ENCODE measurements around the gene DNLZ. TPM values are rescaled to one million over a fixed set of nuclear protein-coding genes. Genes with fewer than 3 reads are reported as not detected.

The DNLZ gene
- total and polyA plus RNA-seq, 12 donors, result 3.1 to 28.9 (median 17.5) TPM

DNA sequence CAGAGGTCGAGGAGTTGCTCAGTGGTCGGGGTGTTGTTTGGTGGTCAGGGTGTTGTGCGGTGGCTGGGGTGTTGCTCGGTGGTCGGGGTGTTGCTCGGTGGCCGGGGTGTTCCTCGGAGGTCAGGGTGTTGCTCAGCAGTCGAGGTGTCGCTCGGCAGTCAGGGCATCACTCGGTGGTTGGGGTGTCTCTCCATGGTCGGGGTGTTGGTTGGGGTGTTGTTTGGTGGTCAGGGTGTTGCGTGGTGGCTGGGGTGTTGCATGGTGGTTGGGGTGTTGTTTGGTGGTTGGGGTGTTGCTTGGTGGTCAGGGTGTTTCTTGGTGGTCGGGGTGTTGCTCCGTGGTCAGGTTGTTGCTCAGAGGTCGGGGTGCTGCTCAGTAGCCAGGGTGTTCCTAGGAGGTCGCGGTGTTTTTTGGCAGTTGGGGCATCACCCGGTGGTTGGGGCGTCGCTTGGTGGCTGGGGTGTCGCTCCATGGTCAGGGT is 47.2 kb downstream of the DNLZ start:
- TF ChIP-seq, protein P1, sequence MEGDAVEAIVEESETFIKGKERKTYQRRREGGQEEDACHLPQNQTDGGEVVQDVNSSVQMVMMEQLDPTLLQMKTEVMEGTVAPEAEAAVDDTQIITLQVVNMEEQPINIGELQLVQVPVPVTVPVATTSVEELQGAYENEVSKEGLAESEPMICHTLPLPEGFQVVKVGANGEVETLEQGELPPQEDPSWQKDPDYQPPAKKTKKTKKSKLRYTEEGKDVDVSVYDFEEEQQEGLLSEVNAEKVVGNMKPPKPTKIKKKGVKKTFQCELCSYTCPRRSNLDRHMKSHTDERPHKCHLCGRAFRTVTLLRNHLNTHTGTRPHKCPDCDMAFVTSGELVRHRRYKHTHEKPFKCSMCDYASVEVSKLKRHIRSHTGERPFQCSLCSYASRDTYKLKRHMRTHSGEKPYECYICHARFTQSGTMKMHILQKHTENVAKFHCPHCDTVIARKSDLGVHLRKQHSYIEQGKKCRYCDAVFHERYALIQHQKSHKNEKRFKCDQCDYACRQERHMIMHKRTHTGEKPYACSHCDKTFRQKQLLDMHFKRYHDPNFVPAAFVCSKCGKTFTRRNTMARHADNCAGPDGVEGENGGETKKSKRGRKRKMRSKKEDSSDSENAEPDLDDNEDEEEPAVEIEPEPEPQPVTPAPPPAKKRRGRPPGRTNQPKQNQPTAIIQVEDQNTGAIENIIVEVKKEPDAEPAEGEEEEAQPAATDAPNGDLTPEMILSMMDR (IDR thresholded peaks at IDR 0.05), result no peak
- intact Hi-C loops (cut with DNase I), result no loop called here
- Histone ChIP-seq H3K4me3 (no peak overlapping the region), H3K27ac (peak overlapping the region in 2 of 5 donors; percentile 64 to 87), H3K9me3 (replicated peaks in 1 of 3) (no peaks in the 10 kb centered on the region), H3K36me3 (replicated peaks in 1 of 2) (no peaks in the 10 kb centered on the region), H3K4me1 (replicated peaks in 1 of 2) (peaks cover 11 to 13% of the 10 kb centered on the region in 2 donors), H3K27me3 (no peaks in the 10 kb centered on the region)
- 94 to 96% (median 95%) methylated on average over 20 to 23 of the region's 23 CpGs for WGBS, 4 donors
- peak in 1 of 7 donors; percentile 22 for DNase-seq

DNA sequence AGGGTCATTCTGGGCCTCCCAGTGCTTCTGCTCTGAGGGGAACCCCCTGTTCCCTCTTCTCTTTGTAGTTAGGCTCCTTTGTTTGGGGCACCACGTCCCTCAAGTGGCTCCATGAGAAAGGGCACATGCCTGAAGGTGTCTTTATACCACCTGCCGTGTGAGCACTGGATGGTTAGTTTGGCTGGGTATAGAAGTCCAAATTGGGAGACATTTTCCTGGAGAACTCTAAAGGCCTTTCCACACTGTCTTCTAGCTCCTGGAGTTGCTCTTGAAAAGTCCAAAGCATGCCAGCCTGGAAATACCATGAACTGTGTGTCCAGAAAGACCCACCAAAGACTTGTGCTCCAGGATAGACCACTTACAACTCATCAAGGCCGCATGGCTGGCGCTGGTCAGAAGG is 48.6 kb downstream of the DNLZ start:
- TF ChIP-seq POLR2A (IDR thresholded peaks at IDR 0.05), result no peak
- TF ChIP-seq, protein P1 (IDR thresholded peaks at IDR 0.05), result no peak
- no peak for DNase-seq
- whole genome bisulfite sequencing, 4 donors, result 79 to 92% (median 88%) methylated on average over 3 to 4 of the region's 4 CpGs
- no peak overlapping the region for H3K4me3 ChIP-seq
- intact Hi-C loops (cut with DNase I), result no loop called here
- H3K36me3 ChIP-seq (replicated peaks in 1 of 2), result no peaks in the 10 kb centered on the region
- H3K9me3 ChIP-seq (replicated peaks in 1 of 3), result no peaks in the 10 kb centered on the region
- H3K27ac ChIP-seq, result no peak overlapping the region
- H3K4me1 ChIP-seq (replicated peaks in 1 of 2), result peaks cover 11 to 13% of the 10 kb centered on the region in 2 donors
- no peaks in the 10 kb centered on the region for H3K27me3 ChIP-seq

DNA sequence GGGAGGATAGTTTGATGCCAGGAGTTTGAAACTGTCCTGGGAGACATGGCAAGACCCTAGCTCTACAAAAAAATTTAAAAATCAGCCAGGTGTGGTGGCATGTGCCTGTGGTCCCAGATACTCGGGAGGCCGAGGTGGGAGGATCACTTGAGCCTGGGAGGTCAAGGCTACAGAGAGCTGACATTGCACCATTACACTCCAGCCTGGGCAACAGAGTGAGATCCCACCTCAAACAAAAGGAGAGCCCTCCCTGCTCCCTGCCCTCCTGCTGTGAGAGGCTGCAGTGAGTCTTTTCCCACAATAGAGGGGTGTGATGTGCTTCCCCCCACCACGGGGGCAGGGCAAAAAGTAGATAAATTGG is 49.5 kb downstream of the DNLZ start:
- no peak for DNase-seq
- no peaks in the 10 kb centered on the region for H3K9me3 ChIP-seq (replicated peaks in 1 of 3)
- intact Hi-C loops (cut with DNase I), result no loop called here
- no peak overlapping the region for H3K27ac ChIP-seq
- no peak for TF ChIP-seq POLR2A (IDR thresholded peaks at IDR 0.05)
- no peaks in the 10 kb centered on the region for H3K36me3 ChIP-seq (replicated peaks in 1 of 2)
- H3K4me3 ChIP-seq, result no peak overlapping the region
- H3K4me1 ChIP-seq (replicated peaks in 1 of 2), result peaks cover 11 to 13% of the 10 kb centered on the region in 2 donors
- WGBS, 4 donors, result 66 to 83% (median 75%) methylated on average over 3 of the region's 3 CpGs
- H3K27me3 ChIP-seq, result no peaks in the 10 kb centered on the region

DNA sequence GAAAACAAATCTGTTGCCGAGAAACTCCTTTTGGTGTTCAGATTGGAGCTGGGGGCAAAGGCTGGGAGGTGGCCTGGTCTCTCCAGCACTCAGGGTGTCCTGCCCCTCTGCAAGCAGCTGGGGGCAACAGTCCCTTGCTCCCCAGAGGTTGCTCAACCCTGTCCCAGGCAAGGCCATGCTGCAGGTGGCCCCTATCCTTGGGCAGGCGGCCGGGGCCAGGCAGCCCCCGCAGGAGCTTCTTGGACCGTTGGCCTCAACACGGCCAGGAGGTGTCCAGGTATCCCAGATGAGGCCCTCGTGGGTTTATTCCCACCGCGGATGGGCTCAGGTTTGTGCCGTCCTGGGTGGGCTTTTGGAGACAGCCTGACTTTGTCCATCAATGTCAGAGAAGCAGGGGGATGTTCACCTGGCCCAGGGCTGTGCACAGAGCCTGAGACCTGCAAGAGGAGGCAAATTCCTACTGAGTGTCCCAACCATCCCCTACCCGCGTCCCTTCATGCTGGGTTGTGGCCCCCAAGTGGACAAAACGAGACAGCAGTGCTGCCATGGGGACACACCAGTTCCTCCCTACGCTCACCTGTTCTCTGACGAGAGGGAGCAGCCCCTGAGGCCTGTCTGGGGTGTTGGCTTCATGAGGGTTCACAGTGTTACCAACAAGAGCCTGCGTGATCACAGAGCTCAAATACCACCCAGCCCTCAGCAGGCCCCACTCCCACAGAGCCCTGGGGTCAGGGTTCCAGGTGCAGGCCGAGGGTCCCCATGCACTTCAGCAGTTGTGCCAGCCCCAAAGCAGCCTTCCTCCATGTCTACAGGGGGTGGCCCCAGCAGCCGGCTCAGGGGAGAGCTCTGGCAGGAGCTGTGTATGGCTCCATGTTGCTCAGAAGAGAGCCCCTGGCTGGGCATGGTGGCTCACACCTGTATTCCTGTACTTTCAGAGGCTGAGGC is 50.2 kb downstream of the DNLZ start:
- H3K4me1 ChIP-seq (replicated peaks in 1 of 2), result peaks cover 11 to 13% of the 10 kb centered on the region in 2 donors
- intact Hi-C loops (cut with DNase I), result loop anchor here in 1 of 2 donors (2.0 kb wide), 1 partner anchor 87 kb away; the partner anchor contains the start of gene SNAPC4
- WGBS, 4 donors, result 85 to 89% (median 86%) methylated on average over 9 to 18 of the region's 18 CpGs
- no peak overlapping the region for H3K4me3 ChIP-seq
- TF ChIP-seq, protein P1 (IDR thresholded peaks at IDR 0.05), result no peak
- TF ChIP-seq POLR2A (IDR thresholded peaks at IDR 0.05), result no peak
- H3K36me3 ChIP-seq (replicated peaks in 1 of 2), result no peaks in the 10 kb centered on the region
- no peaks in the 10 kb centered on the region for H3K27me3 ChIP-seq
- no peak overlapping the region for H3K27ac ChIP-seq
- no peak for DNase-seq
- H3K9me3 ChIP-seq (replicated peaks in 1 of 3), result no peaks in the 10 kb centered on the region

Data from adrenal gland (tissue), 12 donors.